Measurements from ENCODE around the gene USP40.

The USP40 gene

GRCh38 chr2:233530381-233530780, 36.2 kb downstream of the USP40 start:
- Histone ChIP-seq H3K4me1 (ENCODE audit: control insufficient read depth, insufficient read depth, low read length) (no peaks in the 10 kb centered on the region), H3K4me3 (ENCODE audit: insufficient read depth, low read depth, low read length) (no peak overlapping the region), H3K27ac (ENCODE audit: insufficient read depth, low read depth, low read length, poor library complexity, severe bottlenecking) (no peak overlapping the region), H3K36me3 (ENCODE audit: control insufficient read depth, insufficient read depth, low read length) (no peaks in the 10 kb centered on the region), H3K9me3 (ENCODE audit: control insufficient read depth, low read length) (no peaks in the 10 kb centered on the region), H3K27me3 (ENCODE audit: control insufficient read depth, insufficient read depth, low read length, poor library complexity, severe bottlenecking) (no peaks in the 10 kb centered on the region)
- WGBS, 2 experiments = 92 to 100% methylated on average over 1 of the region's 1 CpG

DNA sequence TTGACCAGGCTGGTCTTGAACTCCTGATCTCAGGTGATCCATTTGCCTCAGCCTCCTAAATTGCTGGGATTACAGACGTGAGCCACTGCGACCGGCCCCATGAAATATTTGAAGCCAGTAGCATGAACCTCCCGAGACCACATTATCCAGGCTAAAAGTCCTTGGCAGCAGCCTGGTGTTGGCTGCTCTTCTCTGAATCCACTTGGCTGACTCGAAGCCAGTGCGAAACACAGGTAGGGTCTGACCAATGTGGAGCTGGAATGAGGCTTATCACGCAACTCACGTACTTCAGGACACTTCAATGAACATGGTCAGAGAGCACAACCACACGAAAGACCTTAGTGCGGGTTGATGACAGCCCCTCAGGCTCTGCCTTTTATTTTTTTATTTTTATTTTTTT, 38.4 kb downstream of the USP40 start:
- Histone ChIP-seq H3K9me3 (ENCODE audit: control insufficient read depth, low read length) (no peaks in the 10 kb centered on the region), H3K27ac (ENCODE audit: insufficient read depth, low read depth, low read length, poor library complexity, severe bottlenecking) (no peak overlapping the region), H3K36me3 (ENCODE audit: control insufficient read depth, insufficient read depth, low read length) (no peaks in the 10 kb centered on the region), H3K27me3 (ENCODE audit: control insufficient read depth, insufficient read depth, low read length, poor library complexity, severe bottlenecking) (no peaks in the 10 kb centered on the region), H3K4me1 (ENCODE audit: control insufficient read depth, insufficient read depth, low read length) (no peaks in the 10 kb centered on the region), H3K4me3 (ENCODE audit: insufficient read depth, low read depth, low read length) (no peak overlapping the region)
- 93 to 97% methylated on average over 10 of the region's 10 CpGs for WGBS, 2 experiments

DNA sequence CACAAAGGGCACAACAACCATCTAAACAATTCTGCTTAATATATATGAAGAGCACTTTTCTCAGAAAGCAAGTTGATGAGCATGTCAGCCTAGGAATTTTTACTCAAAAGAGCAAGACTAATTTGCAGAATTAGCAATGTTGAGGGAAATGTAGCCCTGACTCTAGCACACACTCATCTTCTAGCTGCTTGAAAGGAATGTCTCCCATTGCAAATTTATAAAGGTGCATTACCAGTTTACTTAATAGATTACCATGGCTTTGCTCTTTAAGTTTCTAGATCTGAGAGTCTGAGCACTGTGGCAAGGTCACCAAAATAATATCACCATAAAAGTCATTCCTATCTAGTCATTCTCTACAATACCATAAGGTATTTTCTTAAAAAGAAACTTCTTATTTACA, 40.8 kb downstream of the USP40 start:
- Histone ChIP-seq H3K4me3 (ENCODE audit: insufficient read depth, low read depth, low read length) (no peak overlapping the region), H3K9me3 (ENCODE audit: control insufficient read depth, low read length) (no peaks in the 10 kb centered on the region), H3K36me3 (ENCODE audit: control insufficient read depth, insufficient read depth, low read length) (no peaks in the 10 kb centered on the region), H3K27ac (ENCODE audit: insufficient read depth, low read depth, low read length, poor library complexity, severe bottlenecking) (no peak overlapping the region), H3K4me1 (ENCODE audit: control insufficient read depth, insufficient read depth, low read length) (no peaks in the 10 kb centered on the region), H3K27me3 (ENCODE audit: control insufficient read depth, insufficient read depth, low read length, poor library complexity, severe bottlenecking) (no peaks in the 10 kb centered on the region)

- Histone ChIP-seq H3K4me3 (ENCODE audit: insufficient read depth, low read depth, low read length) (no peak overlapping the region), H3K27ac (ENCODE audit: insufficient read depth, low read depth, low read length, poor library complexity, severe bottlenecking) (no peak overlapping the region), H3K27me3 (ENCODE audit: control insufficient read depth, insufficient read depth, low read length, poor library complexity, severe bottlenecking) (no peaks in the 10 kb centered on the region), H3K36me3 (ENCODE audit: control insufficient read depth, insufficient read depth, low read length) (no peaks in the 10 kb centered on the region), H3K9me3 (ENCODE audit: control insufficient read depth, low read length) (no peaks in the 10 kb centered on the region), H3K4me1 (ENCODE audit: control insufficient read depth, insufficient read depth, low read length) (no peaks in the 10 kb centered on the region)
- WGBS, 2 experiments = 92 to 93% methylated on average over 2 of the region's 3 CpGs
Measured at GRCh38 chr2:233519787-233520611, 46.6 kb downstream of the USP40 start.

- H3K4me3 ChIP-seq (ENCODE audit: insufficient read depth, low read depth, low read length) = no peak overlapping the region
- 92 to 97% methylated on average over 7 of the region's 7 CpGs for WGBS, 2 experiments
Measured at GRCh38 chr2:233513953-233514655, 52.5 kb downstream of the USP40 start.

DNA sequence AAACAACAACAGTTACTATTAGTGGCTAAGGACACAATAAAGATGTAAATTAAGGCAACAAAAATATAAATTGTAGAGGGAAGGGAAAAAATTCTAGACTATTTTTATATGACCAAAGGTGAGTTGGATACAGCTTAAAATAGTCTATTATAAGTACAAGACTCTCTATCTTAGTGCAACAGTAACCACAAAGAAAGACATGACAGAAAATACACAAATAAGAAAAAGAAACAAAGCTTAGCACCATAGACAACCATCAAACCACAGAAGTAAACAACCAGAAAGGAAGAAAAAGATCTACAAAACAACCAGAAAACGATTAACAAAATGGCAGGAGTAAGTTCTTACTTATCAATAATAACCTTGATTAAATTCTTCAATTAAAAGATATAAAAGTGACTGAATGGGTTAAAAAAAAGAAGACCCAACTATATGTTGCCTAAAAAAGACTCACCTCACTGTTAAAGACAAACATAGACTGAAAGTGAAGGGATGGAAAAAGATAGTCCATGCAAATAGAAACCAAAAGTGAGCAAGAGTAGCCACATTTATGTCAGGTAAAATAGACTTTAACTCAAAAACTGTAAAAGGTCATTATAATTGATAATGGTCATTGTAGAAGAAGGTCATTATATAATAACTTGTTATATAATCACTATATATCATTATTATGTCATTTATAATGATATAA, 62.5 kb downstream of the USP40 start:
- H3K36me3 ChIP-seq (ENCODE audit: control insufficient read depth, insufficient read depth, low read length) = no peaks in the 10 kb centered on the region
- WGBS, 2 experiments = no CpG with 5 or more reads among the region's 1 CpG
- no peak overlapping the region for H3K4me3 ChIP-seq (ENCODE audit: insufficient read depth, low read depth, low read length)

More at GRCh38 chr2:233513953-233514655, 52.5 kb downstream of the USP40 start:
- Histone ChIP-seq H3K27me3 (ENCODE audit: control insufficient read depth, insufficient read depth, low read length, poor library complexity, severe bottlenecking) (no peaks in the 10 kb centered on the region), H3K4me1 (ENCODE audit: control insufficient read depth, insufficient read depth, low read length) (no peaks in the 10 kb centered on the region), H3K9me3 (ENCODE audit: control insufficient read depth, low read length) (no peaks in the 10 kb centered on the region), H3K27ac (ENCODE audit: insufficient read depth, low read depth, low read length, poor library complexity, severe bottlenecking) (no peak overlapping the region), H3K36me3 (ENCODE audit: control insufficient read depth, insufficient read depth, low read length) (no peaks in the 10 kb centered on the region)

DNA sequence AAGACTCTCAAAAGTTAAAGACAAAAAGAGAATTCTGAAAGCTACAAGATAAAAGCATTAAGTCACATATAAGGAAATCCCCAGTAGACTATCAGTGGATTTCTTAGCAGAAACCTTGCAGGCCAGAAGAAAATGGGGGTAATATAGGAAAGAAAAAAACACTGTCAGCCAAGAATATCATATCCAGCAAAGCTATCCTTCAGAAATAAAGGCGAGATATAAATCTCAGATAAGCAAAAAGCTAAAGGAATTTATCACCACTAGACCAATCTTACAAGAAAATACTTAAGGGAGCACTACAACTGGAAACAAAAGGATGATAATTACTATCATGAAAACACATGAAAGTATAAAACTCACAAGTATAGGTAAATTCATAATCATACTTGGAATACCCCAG, 63.1 kb downstream of the USP40 start:
- H3K36me3 ChIP-seq (ENCODE audit: control insufficient read depth, insufficient read depth, low read length) = no peaks in the 10 kb centered on the region
- WGBS, 2 experiments = 92 to 100% methylated on average over 1 of the region's 1 CpG

More for the DNA sequence above, 62.5 kb downstream of the USP40 start:
- no peaks in the 10 kb centered on the region for H3K4me1 ChIP-seq (ENCODE audit: control insufficient read depth, insufficient read depth, low read length)
- H3K27me3 ChIP-seq (ENCODE audit: control insufficient read depth, insufficient read depth, low read length, poor library complexity, severe bottlenecking) = no peaks in the 10 kb centered on the region
- H3K27ac ChIP-seq (ENCODE audit: insufficient read depth, low read depth, low read length, poor library complexity, severe bottlenecking) = no peak overlapping the region
- no peaks in the 10 kb centered on the region for H3K9me3 ChIP-seq (ENCODE audit: control insufficient read depth, low read length)

DNA sequence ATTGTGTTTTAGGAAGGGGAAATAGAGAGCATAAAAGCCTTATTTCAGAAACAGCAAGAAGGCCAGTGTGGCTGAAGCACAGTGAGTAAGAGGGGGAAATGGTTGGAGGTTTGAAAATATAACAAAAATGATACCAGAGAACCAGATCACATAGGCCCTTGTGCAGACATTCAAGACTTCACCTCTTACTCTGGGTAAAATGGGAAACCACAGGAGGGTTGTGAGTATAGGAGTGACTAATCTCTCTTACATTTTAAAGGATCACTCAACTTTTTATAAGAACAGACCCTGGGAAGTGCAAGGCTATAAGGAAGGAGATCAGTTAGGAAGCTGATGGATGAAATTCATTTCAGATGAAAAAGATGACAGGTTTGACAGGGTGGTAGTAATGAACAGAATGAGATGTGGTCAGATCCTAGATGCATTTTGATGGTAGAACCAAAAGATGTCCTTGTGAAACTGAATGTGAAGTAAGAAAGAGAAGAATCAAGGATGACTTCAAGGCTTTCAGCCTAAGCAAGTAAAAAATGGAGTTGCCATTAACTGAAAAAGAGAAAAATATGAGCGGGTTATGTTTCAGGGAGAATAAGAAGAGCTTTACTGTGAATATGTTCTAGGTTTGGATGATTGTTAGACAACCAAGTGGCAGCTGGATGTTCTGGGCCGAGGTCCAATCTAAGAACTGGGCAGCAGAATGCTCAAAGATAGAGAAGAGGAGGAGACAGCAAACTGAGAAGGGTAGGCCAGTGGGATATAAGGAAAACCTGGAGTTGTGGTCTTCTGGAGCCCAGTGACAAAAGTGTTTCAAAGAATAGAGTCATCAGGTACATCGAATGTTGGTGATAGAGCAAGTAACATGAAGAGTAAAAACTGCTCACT, 65.1 kb downstream of the USP40 start:
- WGBS, 2 experiments = 93% methylated on average over 3 of the region's 3 CpGs
- H3K36me3 ChIP-seq (ENCODE audit: control insufficient read depth, insufficient read depth, low read length) = no peaks in the 10 kb centered on the region
- no peaks in the 10 kb centered on the region for H3K27me3 ChIP-seq (ENCODE audit: control insufficient read depth, insufficient read depth, low read length, poor library complexity, severe bottlenecking)
- H3K4me3 ChIP-seq (ENCODE audit: insufficient read depth, low read depth, low read length) = no peak overlapping the region
- no peaks in the 10 kb centered on the region for H3K4me1 ChIP-seq (ENCODE audit: control insufficient read depth, insufficient read depth, low read length)
- H3K27ac ChIP-seq (ENCODE audit: insufficient read depth, low read depth, low read length, poor library complexity, severe bottlenecking) = no peak overlapping the region
- H3K9me3 ChIP-seq (ENCODE audit: control insufficient read depth, low read length) = no peaks in the 10 kb centered on the region

More for the DNA sequence above, 63.1 kb downstream of the USP40 start:
- no peak overlapping the region for H3K4me3 ChIP-seq (ENCODE audit: insufficient read depth, low read depth, low read length)
- no peak overlapping the region for H3K27ac ChIP-seq (ENCODE audit: insufficient read depth, low read depth, low read length, poor library complexity, severe bottlenecking)
- no peaks in the 10 kb centered on the region for H3K27me3 ChIP-seq (ENCODE audit: control insufficient read depth, insufficient read depth, low read length, poor library complexity, severe bottlenecking)
- H3K4me1 ChIP-seq (ENCODE audit: control insufficient read depth, insufficient read depth, low read length) = no peaks in the 10 kb centered on the region
- no peaks in the 10 kb centered on the region for H3K9me3 ChIP-seq (ENCODE audit: control insufficient read depth, low read length)

DNA sequence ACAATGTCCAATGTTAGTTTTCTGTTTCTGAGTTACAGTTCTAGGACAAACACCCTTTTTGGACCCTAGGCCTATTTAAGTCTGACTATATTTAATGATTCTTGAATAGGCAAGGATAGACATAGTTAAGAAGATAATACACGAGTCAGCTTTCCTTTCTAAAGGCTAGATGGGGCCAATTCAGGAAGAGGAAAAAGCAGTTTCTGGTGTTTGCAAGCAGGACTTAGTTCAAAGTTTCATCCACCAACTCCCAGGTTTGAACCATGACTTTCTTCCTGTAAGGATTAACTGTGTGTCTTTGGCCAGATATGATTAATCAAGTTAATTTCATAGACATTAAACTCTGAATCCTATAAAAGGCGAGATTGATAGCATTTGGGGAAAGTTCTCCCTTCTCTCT, 66.7 kb downstream of the USP40 start:
- WGBS, 2 experiments = 93 to 98% methylated on average over 2 of the region's 2 CpGs
- Histone ChIP-seq H3K4me1 (ENCODE audit: control insufficient read depth, insufficient read depth, low read length) (no peaks in the 10 kb centered on the region), H3K36me3 (ENCODE audit: control insufficient read depth, insufficient read depth, low read length) (no peaks in the 10 kb centered on the region), H3K27ac (ENCODE audit: insufficient read depth, low read depth, low read length, poor library complexity, severe bottlenecking) (no peak overlapping the region), H3K27me3 (ENCODE audit: control insufficient read depth, insufficient read depth, low read length, poor library complexity, severe bottlenecking) (no peaks in the 10 kb centered on the region), H3K9me3 (ENCODE audit: control insufficient read depth, low read length) (no peaks in the 10 kb centered on the region), H3K4me3 (ENCODE audit: insufficient read depth, low read depth, low read length) (no peak overlapping the region)

All from ectodermal cell (in vitro differentiated cells).